NCI-H748 (cell line): ENCODE results near the gene PBX3.

Experiments used
- DNase-seq: peaks from one replicate; lab custom pipeline; 2025; ENCODE audit not compliant: unreplicated experiment; lab: John Stamatoyannopoulos, UW

PBX3 gene

DNA sequence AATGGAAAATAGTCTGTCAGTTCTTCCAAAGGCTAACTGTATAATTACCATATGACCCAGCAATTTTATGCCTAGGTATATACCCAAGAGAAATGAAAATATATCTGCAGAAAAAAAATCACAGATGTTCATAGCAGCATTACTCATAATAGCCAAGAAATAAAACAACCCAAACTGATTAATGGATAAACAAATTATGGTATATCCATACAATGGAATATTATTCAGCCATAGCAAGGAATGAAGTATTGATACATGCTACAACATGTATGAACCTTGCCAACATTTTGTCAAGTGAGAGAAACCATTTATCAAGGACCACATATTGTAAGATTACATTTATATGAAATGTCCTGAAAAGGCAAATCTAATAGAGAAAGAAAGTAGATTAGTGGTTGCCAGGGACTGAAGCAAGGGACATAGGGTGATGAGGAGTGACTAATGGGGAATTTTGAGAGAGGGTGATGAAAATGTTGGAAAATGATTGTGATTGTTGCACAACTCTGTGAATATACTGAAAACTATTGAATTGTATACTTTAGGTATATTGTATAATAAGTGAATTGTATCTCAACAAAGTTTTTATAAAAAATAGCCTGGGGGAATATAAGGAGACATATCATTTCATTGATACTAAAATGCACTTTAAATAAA is 114.4 kb downstream of the PBX3 start:
- DNase-seq, result no peak

GRCh38 chr9:125863923-125864322 is 116.8 kb downstream of the PBX3 start:
- no peak for DNase-seq

DNA sequence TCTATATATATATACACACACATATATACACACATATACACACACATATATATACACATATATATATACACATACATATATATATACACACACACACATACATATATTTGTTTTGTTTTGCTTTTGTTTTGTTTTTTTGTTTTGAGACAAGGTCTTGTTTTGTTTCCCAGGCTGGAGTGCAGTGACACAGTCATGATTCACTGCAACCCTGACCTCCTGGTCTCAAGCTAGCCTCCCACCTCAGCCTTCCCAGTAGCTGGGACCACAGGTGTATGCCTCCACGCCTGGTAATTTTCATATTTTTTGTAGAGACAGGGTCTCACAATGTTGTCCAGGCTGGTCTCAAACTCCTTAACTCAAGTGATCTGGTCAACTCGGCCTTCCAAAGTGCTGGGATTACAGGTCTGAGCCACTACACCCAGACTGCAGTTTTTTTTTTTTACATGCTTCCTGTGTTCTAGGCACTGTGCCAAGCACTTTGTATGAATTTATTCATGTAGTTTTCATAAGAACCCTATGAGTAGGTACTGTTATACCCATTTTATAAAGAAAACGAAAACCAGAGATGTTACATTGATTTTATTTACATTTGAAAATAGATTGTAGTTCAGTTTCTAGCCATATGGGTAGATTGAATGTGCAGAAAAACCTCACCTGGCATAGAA is 120.7 kb downstream of the PBX3 start:
- DNase-seq, result no peak

DNA sequence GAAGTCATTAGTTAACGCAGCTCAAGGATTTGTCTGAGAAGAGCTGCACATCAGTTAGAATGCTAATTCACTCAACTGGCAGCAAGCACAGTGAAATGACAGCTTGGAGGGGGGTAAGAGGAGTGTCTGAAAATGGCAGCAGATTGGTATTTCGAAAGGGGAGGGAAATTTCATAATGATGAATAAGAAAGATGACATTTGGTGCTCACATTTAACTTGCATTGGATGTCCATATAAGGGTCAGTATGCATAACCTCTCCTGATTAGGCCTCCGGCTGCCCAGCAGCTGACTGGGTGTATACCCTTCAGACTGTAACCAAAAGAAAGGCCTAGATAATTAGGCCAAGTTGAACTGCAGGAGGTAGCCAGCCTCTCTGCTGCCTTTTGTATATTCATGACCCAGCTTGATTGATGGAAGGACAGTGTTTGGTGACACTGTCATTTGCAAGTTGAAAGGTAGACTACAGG is 131.0 kb downstream of the PBX3 start:
- DNase-seq, result peak; percentile 91

- DNase-seq, result peak; percentile 22
These were observed 133.9 kb downstream of the PBX3 start for GRCh38 chr9:125881042-125881441.

- DNase-seq, result peak; percentile 14
These were observed 136.5 kb downstream of the PBX3 start for GRCh38 chr9:125883565-125884217.

- DNase-seq, result no peak
These were observed 137.0 kb downstream of the PBX3 start for GRCh38 chr9:125884218-125884595.

GRCh38 chr9:125885405-125886034 is 138.3 kb downstream of the PBX3 start:
- DNase-seq, result no peak

DNA sequence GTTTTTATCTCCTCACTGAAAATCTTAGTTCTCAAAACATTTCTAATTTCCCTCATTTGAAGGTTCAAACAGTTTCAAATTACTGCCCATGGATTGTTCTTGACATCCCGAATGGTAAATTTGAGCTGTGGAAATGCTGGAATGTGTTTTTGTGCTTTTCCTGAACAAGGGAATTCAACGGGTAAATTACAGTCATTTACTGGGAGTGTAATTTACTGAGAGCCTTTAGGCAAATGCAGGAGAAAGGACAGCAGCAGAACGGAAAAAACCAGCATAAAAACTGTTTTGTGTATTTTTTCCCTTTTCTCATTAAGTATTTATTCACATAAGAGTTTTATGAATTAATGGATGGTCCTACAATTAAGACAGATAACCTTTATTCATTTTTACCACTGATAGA is 139.2 kb downstream of the PBX3 start:
- DNase-seq, result peak; percentile 44

DNA sequence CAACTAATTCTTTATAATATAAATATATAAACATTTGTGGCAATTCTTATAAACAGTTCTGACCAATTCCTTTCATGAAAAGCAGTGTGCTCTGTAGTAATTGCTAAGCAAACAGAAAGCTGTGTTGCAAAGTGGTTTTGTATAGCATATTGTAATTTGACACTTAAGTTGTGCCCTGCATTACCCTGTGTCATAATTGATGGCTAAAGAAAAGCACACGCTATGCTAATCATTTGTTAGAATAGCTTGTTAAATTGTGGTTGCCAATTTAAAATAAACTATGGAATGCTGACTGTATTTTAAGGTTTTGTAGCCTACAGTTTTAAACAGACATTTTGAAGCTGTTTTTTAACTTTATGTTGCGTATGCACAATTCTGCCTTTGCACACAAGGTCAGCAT is 140.0 kb downstream of the PBX3 start:
- DNase-seq, result peak; percentile 96

- peak; percentile 29 for DNase-seq
These were observed 141.0 kb downstream of the PBX3 start for GRCh38 chr9:125888211-125888610.

GRCh38 chr9:125889112-125889475 is 141.9 kb downstream of the PBX3 start:
- no peak for DNase-seq

DNA sequence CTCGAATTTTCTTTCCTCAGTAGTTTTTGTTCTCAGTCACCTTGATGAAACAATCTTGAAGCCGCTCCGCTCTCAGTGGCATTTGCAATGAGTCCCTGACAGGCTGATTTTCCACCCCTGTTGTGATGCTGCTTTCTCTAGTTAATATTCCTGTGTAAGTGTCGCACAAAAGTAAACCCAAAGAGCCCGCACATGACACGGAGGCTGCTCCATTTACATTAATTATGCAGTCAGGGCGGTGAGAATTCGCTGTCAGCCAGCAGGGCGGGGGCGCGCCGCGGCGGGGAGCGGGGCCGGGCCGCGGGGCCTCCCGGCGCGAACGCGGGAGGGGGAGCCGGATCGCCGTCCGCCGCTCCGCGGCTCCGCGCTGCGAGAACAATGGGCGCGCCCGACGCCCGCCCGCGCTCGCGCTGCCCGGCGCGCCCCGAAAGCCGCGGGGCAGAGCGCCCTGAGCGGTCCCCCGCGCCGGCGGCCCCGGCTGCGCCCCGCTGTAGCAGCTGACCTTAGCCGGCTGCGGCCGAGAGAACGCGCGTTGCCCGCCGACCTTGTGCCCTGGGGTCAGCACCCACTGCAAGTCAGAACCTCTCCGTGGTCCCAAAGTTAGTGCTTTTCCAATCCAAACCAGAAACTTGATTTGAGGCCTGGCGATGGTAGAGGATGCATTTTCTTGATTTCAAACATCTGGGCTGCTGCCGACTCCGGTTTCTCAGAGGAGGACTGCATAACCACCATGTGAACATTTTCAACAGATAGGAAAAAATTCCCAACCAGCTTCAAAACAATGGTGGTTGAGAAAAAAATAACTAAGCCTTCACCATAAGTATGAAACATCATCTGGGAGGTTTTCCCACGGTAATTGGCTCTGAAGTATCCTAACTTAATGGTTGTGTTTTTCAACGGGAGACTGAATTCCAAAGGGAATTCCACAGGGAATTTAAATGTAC is 142.6 kb downstream of the PBX3 start:
- peak; percentile 79 for DNase-seq

DNA sequence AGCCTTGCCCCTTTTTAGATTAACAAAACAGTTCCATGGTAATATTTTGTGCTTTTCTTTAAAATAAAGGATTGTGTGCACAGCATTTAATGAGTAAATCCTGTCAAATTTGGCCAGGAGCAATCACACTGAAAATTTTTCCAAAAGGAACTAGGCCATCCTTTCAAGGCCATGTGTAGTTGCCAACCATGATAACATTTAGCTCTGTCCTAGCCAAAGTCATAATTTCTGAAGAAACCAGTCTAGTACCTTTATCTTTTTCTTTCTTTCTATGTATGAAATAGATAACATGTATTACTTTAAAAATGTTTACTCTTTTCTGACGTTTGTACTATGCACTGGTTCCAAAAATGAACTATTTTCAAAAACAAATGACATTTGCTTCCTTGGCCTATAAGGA is 143.7 kb downstream of the PBX3 start:
- DNase-seq, result no peak

GRCh38 chr9:125893277-125893676 is 146.1 kb downstream of the PBX3 start:
- no peak for DNase-seq

DNA sequence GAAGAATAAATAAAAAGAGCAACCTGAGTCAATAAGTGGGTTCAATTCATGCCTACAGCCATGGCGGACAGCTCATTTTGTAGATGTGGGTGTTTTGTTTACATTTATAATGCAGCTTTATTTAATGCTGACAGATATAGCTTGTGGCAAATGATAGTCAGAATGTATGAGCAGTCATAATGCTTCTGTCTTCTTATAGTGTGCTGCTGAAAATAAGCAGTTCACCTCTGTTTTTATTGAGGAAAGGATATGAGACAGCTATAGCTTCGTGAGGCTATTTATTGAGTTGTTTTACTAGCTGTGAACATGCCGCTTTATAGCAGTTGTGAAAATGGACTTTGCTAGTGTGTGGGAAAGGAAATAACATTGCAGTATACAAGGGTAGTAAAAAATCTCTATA is 147.4 kb downstream of the PBX3 start:
- DNase-seq, result peak; percentile 63

DNA sequence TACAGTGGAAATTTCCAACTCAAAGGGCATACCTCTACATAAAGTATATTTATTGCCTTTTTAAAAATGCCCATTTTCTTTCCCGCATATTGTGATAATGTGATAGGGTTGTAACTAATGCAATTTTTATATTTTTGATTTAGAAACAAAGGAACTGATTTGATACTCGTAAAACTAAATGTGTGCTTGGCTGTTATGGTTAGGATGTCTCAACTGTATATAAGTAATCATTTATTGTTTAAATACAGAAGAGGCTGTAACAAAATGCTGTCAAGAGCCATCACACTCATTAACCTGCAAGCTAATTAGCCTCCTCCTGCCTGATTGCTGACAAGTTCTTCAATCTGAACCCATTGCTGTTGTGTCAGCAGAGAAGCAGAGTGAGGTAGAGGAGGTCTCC is 149.2 kb downstream of the PBX3 start:
- peak; percentile 29 for DNase-seq

DNA sequence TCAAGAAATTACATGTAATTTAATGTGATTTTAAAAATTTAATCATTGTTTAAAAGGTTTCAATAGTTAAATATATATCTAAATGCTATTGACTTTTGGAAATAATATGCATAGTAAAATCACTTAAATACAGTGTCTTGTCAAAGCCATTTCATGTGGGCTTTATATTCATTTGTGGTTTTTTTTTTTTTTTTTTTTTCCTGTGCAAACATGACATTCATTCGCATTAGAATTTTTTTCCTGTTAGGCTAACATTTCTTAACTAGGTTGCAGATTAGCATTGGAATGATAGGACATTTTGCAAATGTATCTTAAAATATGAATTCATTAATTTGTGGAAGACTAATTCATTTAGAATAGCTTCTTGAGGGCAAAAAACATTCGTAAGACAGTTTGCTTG is 149.8 kb downstream of the PBX3 start:
- DNase-seq, result no peak

GRCh38 chr9:125897481-125897880 is 150.3 kb downstream of the PBX3 start:
- no peak for DNase-seq

DNA sequence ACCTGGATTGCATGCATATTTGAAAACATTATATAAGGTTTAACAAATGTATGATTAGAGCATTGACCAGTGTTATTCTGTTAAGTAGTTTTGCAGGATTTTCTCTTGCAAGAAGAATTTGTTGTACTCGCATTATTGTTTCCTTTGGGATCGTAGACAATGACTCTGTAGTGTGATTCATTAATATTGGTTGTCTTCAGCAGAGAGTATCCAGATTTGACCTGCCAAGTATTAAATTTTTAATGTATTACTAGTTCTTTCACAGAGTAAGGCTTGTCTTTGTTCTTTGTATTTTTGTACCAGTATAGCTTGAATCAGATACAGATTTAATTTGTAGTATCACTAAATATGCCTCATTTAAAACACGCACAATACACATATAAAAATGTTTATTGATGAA is 155.0 kb downstream of the PBX3 start:
- DNase-seq, result no peak
